B cell (primary cell): ENCODE results near the gene HTR4. TPM values are rescaled to one million over a fixed set of nuclear protein-coding genes. Genes with fewer than 3 reads are reported as not detected.
A peak's percentile ranks its signal among the peaks of the same experiment; 100 is the strongest.

Experiments used
- ATAC-seq: fragments of 200-7000 bp; cut with Tn5 transposase; one replicate; pipeline ENCODE4 v1.10.0; 2021; ENCODE audit warnings: low read depth, mild to moderate bottlenecking, moderate number of reproducible peaks, moderate library complexity
- CTCF ChIA-PET: fragments of 350-600 bp; sonication (Branson Sonifier 250); formaldehyde crosslinking; loops from one replicate; lab custom pipeline; 2021; ENCODE audit warnings: antibody characterized with exemption, inconsistent platforms; lab: Charles Lee
- POLR2A ChIA-PET: fragments of 350-600 bp; sonication (Branson Sonifier 250); formaldehyde crosslinking; loops from one replicate; lab custom pipeline; 2021; ENCODE audit warnings: antibody characterized with exemption; lab: Charles Lee
- DNase-seq: peaks from one replicate; pipeline ENCODE4 v3.0.0; 2013
- H2AFZ ChIP-seq: 2 replicates; pipeline ENCODE4 v1.6.1; 2012; ENCODE audit warnings: mild to moderate bottlenecking, low read depth, low read length; ENCODE audit not compliant: insufficient read depth, poor library complexity, severe bottlenecking
- H3K27ac ChIP-seq, 2 donors: 1 replicate in 1 of 2; 2 replicates in 1 of 2; pipeline ENCODE4 v1.5.1; 2012 to 2013; ENCODE audit warnings: low read length in 2 of 2, mild to moderate bottlenecking in 2 of 2, moderate library complexity in 1 of 2
- H3K27me3 ChIP-seq, 4 experiments: fragments of 200-600 bp in 1 of 4; sonication (generic) in 1 of 4; replicated peaks in 1 of 4; 1 replicate in 2 of 4; 2 replicates in 2 of 4; pipeline versions ENCODE4 v1.6.1 to v1.7.0; 2013 to 2016; ENCODE audit warnings: low read length in 3 of 4, mild to moderate bottlenecking in 2 of 4, mixed read lengths in 1 of 4, moderate library complexity in 1 of 4; ENCODE audit not compliant: insufficient read depth in 4 of 4, control insufficient read depth in 3 of 4; ENCODE audit errors: control extremely low read depth in 1 of 4
- H3K36me3 ChIP-seq, 2 experiments: replicated peaks in 1 of 2; 1 replicate in 1 of 2; 2 replicates in 1 of 2; pipeline versions ENCODE4 v1.6.1 to v1.7.1; 2013; ENCODE audit warnings: low read length in 1 of 2; ENCODE audit not compliant: insufficient read depth in 2 of 2, control insufficient read depth in 1 of 2; ENCODE audit errors: control extremely low read depth in 1 of 2, extremely low read depth in 1 of 2
- H3K4me1 ChIP-seq, 2 donors: fragments of 200-600 bp in 1 of 2; sonication (generic) in 1 of 2; 1 replicate in 1 of 2; 2 replicates in 1 of 2; pipeline versions ENCODE4 v1.5.1 to v1.6.1; 2013 to 2017; ENCODE audit warnings: low read length in 2 of 2; ENCODE audit not compliant: control insufficient read depth in 2 of 2, insufficient read depth in 2 of 2
- H3K4me2 ChIP-seq: replicated peaks from 2 replicates; pipeline ENCODE3; 2012; ENCODE audit warnings: mild to moderate bottlenecking, low read depth, low read length; ENCODE audit not compliant: poor library complexity, severe bottlenecking
- H3K4me3 ChIP-seq, 5 experiments: fragments of 200-600 bp in 1 of 5; sonication (generic) in 1 of 5; 1 replicate in 3 of 5; 2 replicates in 2 of 5; pipeline versions ENCODE4 v1.5.1 to v1.7.0; 2011 to 2016; ENCODE audit warnings: low read length in 4 of 5, mild to moderate bottlenecking in 4 of 5, low read depth in 2 of 5, control low read depth in 1 of 5, moderate library complexity in 1 of 5; ENCODE audit not compliant: insufficient read depth in 1 of 5; ENCODE audit errors: control extremely low read depth in 1 of 5, extremely low read depth in 1 of 5
- H3K79me2 ChIP-seq: fragments of 200-600 bp; sonication (generic); one replicate; pipeline ENCODE4 v1.6.0; 2016; ENCODE audit warnings: low read length; ENCODE audit not compliant: control insufficient read depth, insufficient read depth
- H3K9ac ChIP-seq: fragments of 200-600 bp; sonication (generic); 2 replicates; pipeline ENCODE4 v1.6.1; 2017; ENCODE audit warnings: mild to moderate bottlenecking, low read length, moderate library complexity
- H3K9me3 ChIP-seq, 3 donors: one replicate each; pipeline versions ENCODE4 v1.6.1 to v1.7.1; 2013; ENCODE audit warnings: low read length in 2 of 3; ENCODE audit not compliant: control insufficient read depth in 2 of 3, insufficient read depth in 1 of 3; ENCODE audit errors: control extremely low read depth in 1 of 3
- H4K20me1 ChIP-seq: 2 replicates; pipeline ENCODE4 v1.6.0; 2012; ENCODE audit warnings: mild to moderate bottlenecking, low read length; ENCODE audit not compliant: insufficient read depth, control insufficient read depth, poor library complexity, severe bottlenecking
- H3K27ac Mint-ChIP-seq: one replicate; pipeline ENCODE4 v1.8.0; 2021; ENCODE audit warnings: mixed read lengths
- H3K27me3 Mint-ChIP-seq: one replicate; pipeline ENCODE4 v1.8.0; 2021; ENCODE audit warnings: mixed read lengths
- H3K4me1 Mint-ChIP-seq: one replicate; pipeline ENCODE4 v1.8.0; 2021; ENCODE audit warnings: mixed read lengths
- H3K4me3 Mint-ChIP-seq: one replicate; pipeline ENCODE4 v1.8.0; 2021; ENCODE audit warnings: mixed read lengths
- H3K9me3 Mint-ChIP-seq: one replicate; pipeline ENCODE4 v1.8.0; 2022; ENCODE audit warnings: mixed read lengths; ENCODE audit not compliant: insufficient read depth
- CTCF ChIP-seq: fragments of 200-600 bp; IDR thresholded peaks from one replicate; pipeline ENCODE4 v1.8.0; 2022; ENCODE audit warnings: antibody characterized with exemption, mild to moderate bottlenecking
- EZH2 ChIP-seq: IDR thresholded peaks from 2 replicates; pipeline ENCODE4 v1.6.1; 2012; ENCODE audit warnings: borderline replicate concordance, low read depth, mild to moderate bottlenecking, moderate library complexity, low read length; ENCODE audit not compliant: insufficient read depth, poor library complexity, severe bottlenecking
- WGBS: methylation state at CpG from one replicate; pipeline ENCODE4 v1.1.5; 2013; ENCODE audit warnings: missing lambda C conversion rate; ENCODE audit not compliant: insufficient coverage; 5-methylcytosine and 5-hydroxymethylcytosine counted together
- intact Hi-C: fragments of 100-400 bp; cut with micrococcal nuclease; formaldehyde crosslinking; loops from one replicate; pipeline ENCODE4 v1.10.0; 2022
- polyA plus RNA-seq: library from polyadenylated mRNA; depleted of rRNA; stranded (reverse); fragments of >200 nt; gene quantifications from 2 replicates; pipeline ENCODE4 v1.2.3, GENCODE V29; 2012
- total RNA-seq, 2 donors: library from RNA; stranded (reverse); fragments of 120-200 nt in 1 of 2; gene quantifications; 1 replicate in 1 of 2; 2 replicates in 1 of 2; pipeline versions ENCODE4 v1.2.3 to v1.2.4, GENCODE V29; 2013 to 2022

Gene HTR4
- total and polyA plus RNA-seq, 2 donors (not counting 1 experiment from before 2014, with no cell fraction given): not detected

- Mint-ChIP-seq H3K27ac (no peak overlapping the region), H3K4me3 (no peak overlapping the region), H3K9me3 (no peaks in the 10 kb centered on the region), H3K4me1 (peaks cover 3% of the 10 kb centered on the region), H3K27me3 (peaks cover 40% of the 10 kb centered on the region)
- Histone ChIP-seq H3K79me2 (no peaks in the 10 kb centered on the region), H3K9ac (no peak overlapping the region), H3K27ac (no peak overlapping the region), H3K4me3 (no peak overlapping the region), H3K4me2 (no peak overlapping the region), H3K4me1 (peaks cover 0 to 5% of the 10 kb centered on the region in 2 donors), H3K9me3 (no peaks in the 10 kb centered on the region), H4K20me1 (no peaks in the 10 kb centered on the region), H3K27me3 (peaks cover 0 to 12% (median 7%) of the 10 kb centered on the region in 4 experiments), H3K36me3 (no peaks in the 10 kb centered on the region), H2AFZ (no peak overlapping the region)
- POLR2A ChIA-PET: no interaction called here
- TF ChIP-seq CTCF (no peak), EZH2 (no peak)
- no peak for ATAC-seq
- no peak for DNase-seq
- intact Hi-C loops: no loop called here
- WGBS: no CpG with 5 or more reads among the region's 3 CpGs
- CTCF ChIA-PET: interaction anchor here (0.7 to 1.2 kb wide), 5 partner anchors 11 to 193 kb away, joined by 3 to 4 read pairs (median 3); no protein-coding TSS in a partner anchor
These were observed 170.6 kb downstream of the HTR4 start for GRCh38 chr5:148483750-148484149.

GRCh38 chr5:148482697-148483462, 171.4 kb downstream of the HTR4 start:
- ATAC-seq: no peak
- Histone ChIP-seq H3K4me3 (no peak overlapping the region), H3K9ac (no peak overlapping the region), H3K27me3 (peaks cover 0 to 12% (median 7%) of the 10 kb centered on the region in 4 experiments), H3K79me2 (no peaks in the 10 kb centered on the region), H3K27ac (no peak overlapping the region), H4K20me1 (no peaks in the 10 kb centered on the region), H3K4me2 (no peak overlapping the region), H3K9me3 (no peaks in the 10 kb centered on the region), H3K4me1 (peaks cover 0 to 5% of the 10 kb centered on the region in 2 donors), H2AFZ (peak overlapping the region; percentile 13), H3K36me3 (no peaks in the 10 kb centered on the region)
- Mint-ChIP-seq H3K27ac (peak overlapping the region; percentile 11), H3K4me1 (peaks cover 3% of the 10 kb centered on the region), H3K4me3 (no peak overlapping the region), H3K27me3 (peaks cover 44% of the 10 kb centered on the region), H3K9me3 (no peaks in the 10 kb centered on the region)
- TF ChIP-seq CTCF: peak; percentile 61
- no peak for TF ChIP-seq EZH2
- ChIA-PET POLR2A (no interaction called here), CTCF (interaction anchor here (1.0 to 1.2 kb wide), 6 partner anchors 10 to 303 kb away, joined by 3 to 4 read pairs (median 3); no protein-coding TSS in a partner anchor)
- 38% methylated on average over 21 of the region's 22 CpGs for WGBS
- intact Hi-C loops: no loop called here
- DNase-seq: peak; percentile 51
